IMR-90 (cell line): Measurements from ENCODE around the gene GZMB. TPM values are rescaled to one million over a fixed set of nuclear protein-coding genes. Genes with fewer than 3 reads are reported as not detected.

Experiments used
- ATAC-seq: fragments of 200-7000 bp; cut with Tn5 transposase; 2 replicates; pipeline ENCODE4 v1.9.1; 2020; ENCODE audit warnings: low read depth, mild to moderate bottlenecking, moderate library complexity
- BruUV-seq: library from RNA; stranded (reverse); fragments of 400-500 nt; replicated peaks from 2 replicates; lab custom pipeline; 2021; lab: Mats Ljungman, UMichigan
- CTCF ChIA-PET: fragments of 300-600 bp; formaldehyde crosslinking; extraction: SDS; loops from one replicate; lab custom pipeline; 2021; ENCODE audit warnings: antibody characterized with exemption; lab: Yijun Ruan, JAX
- POLR2A ChIA-PET: fragments of 300-600 bp; sonication (Branson Sonifier 250); formaldehyde crosslinking; loops from one replicate; lab custom pipeline; 2022; ENCODE audit warnings: antibody characterized with exemption; ENCODE audit not compliant: unreplicated experiment; lab: Charles Lee
- DNase-seq: peaks from one replicate; pipeline ENCODE4 v3.0.0; 2013
- H2AFZ ChIP-seq: replicated peaks from 2 replicates; pipeline ENCODE3; 2013; ENCODE audit warnings: low read length, mild to moderate bottlenecking; ENCODE audit not compliant: poor library complexity
- H2AK5ac ChIP-seq: 2 replicates; pipeline ENCODE4 v1.6.1; 2013; ENCODE audit warnings: low read depth, low read length, inconsistent platforms
- H2AK9ac ChIP-seq: replicated peaks from 2 replicates; pipeline ENCODE3; 2013; ENCODE audit warnings: mild to moderate bottlenecking, low read depth, low read length, moderate library complexity; ENCODE audit not compliant: poor library complexity
- H2BK120ac ChIP-seq: 2 replicates; pipeline ENCODE4 v1.6.1; 2013; ENCODE audit warnings: low read depth, low read length, inconsistent platforms
- H2BK15ac ChIP-seq: 3 replicates; pipeline ENCODE4 v1.6.1; 2013; ENCODE audit warnings: low read depth, low read length, inconsistent platforms
- H2BK20ac ChIP-seq: 2 replicates; pipeline ENCODE4 v1.6.1; 2013; ENCODE audit warnings: low read depth, mild to moderate bottlenecking, inconsistent platforms, low read length, moderate library complexity
- H2BK5ac ChIP-seq: 2 replicates; pipeline ENCODE4 v1.6.1; 2013; ENCODE audit warnings: mild to moderate bottlenecking, low read depth, low read length, inconsistent platforms; ENCODE audit not compliant: poor library complexity, severe bottlenecking
- H3K14ac ChIP-seq: replicated peaks from 2 replicates; pipeline ENCODE4 v1.6.1; 2013; ENCODE audit warnings: low read depth, low read length, inconsistent platforms
- H3K18ac ChIP-seq: 2 replicates; pipeline ENCODE4 v1.6.1; 2013; ENCODE audit warnings: low read depth, low read length, control low read depth
- H3K23ac ChIP-seq: 2 replicates; pipeline ENCODE4 v1.6.1; 2013; ENCODE audit warnings: low read depth, low read length, inconsistent platforms
- H3K27ac ChIP-seq: 2 replicates; pipeline ENCODE4 v1.5.1; 2013; ENCODE audit warnings: mild to moderate bottlenecking, control low read depth, low read length; ENCODE audit not compliant: insufficient read depth
- H3K27me3 ChIP-seq: 2 replicates; pipeline ENCODE4 v1.6.1; 2013; ENCODE audit warnings: low read length; ENCODE audit not compliant: control insufficient read depth, insufficient read depth
- H3K36me3 ChIP-seq: 2 replicates; pipeline ENCODE4 v1.6.1; 2013; ENCODE audit warnings: low read length, mixed read lengths; ENCODE audit not compliant: control insufficient read depth, insufficient read depth
- H3K4ac ChIP-seq: 2 replicates; pipeline ENCODE4 v1.6.1; 2013; ENCODE audit warnings: low read depth, low read length, inconsistent platforms
- H3K4me1 ChIP-seq: 2 replicates; pipeline ENCODE4 v1.6.1; 2013; ENCODE audit warnings: low read length, mixed read lengths; ENCODE audit not compliant: control insufficient read depth, insufficient read depth
- H3K4me2 ChIP-seq: 2 replicates; pipeline ENCODE4 v1.6.1; 2013; ENCODE audit warnings: low read depth, mild to moderate bottlenecking, control low read depth, low read length, moderate library complexity
- H3K4me3 ChIP-seq: 2 replicates; pipeline ENCODE4 v1.5.1; 2013; ENCODE audit warnings: low read depth, mild to moderate bottlenecking, control low read depth, low read length, moderate library complexity; ENCODE audit not compliant: insufficient read depth
- H3K56ac ChIP-seq: 2 replicates; pipeline ENCODE4 v1.6.1; 2013; ENCODE audit warnings: low read length, inconsistent platforms; ENCODE audit not compliant: insufficient read depth; ENCODE audit errors: extremely low read depth
- H3K79me1 ChIP-seq, 2 experiments: 2 replicates each; pipeline ENCODE4 v1.6.1; 2013; ENCODE audit warnings: low read length in 2 of 2, inconsistent platforms in 1 of 2, low read depth in 1 of 2
- H3K9ac ChIP-seq: 2 replicates; pipeline ENCODE4 v1.6.1; 2013; ENCODE audit warnings: low read depth, low read length, control low read depth
- H3K9me1 ChIP-seq: 2 replicates; pipeline ENCODE4 v1.6.1; 2013; ENCODE audit warnings: low read length, inconsistent platforms; ENCODE audit not compliant: insufficient read depth
- H3K9me3 ChIP-seq: 2 replicates; pipeline ENCODE4 v1.6.1; 2013; ENCODE audit warnings: low read length; ENCODE audit not compliant: control insufficient read depth, insufficient read depth
- H4K20me1 ChIP-seq: 2 replicates; pipeline ENCODE4 v1.6.1; 2013; ENCODE audit warnings: low read length, inconsistent platforms; ENCODE audit not compliant: insufficient read depth
- H4K5ac ChIP-seq: 2 replicates; pipeline ENCODE4 v1.6.1; 2013; ENCODE audit warnings: mild to moderate bottlenecking, low read depth, low read length, control low read depth
- H4K8ac ChIP-seq, 2 experiments: 2 replicates each; pipeline ENCODE4 v1.6.1; 2013; ENCODE audit warnings: low read depth in 2 of 2, low read length in 2 of 2, control low read depth in 1 of 2, inconsistent platforms in 1 of 2
- H4K91ac ChIP-seq: 2 replicates; pipeline ENCODE4 v1.6.1; 2013; ENCODE audit warnings: low read depth, low read length, inconsistent platforms; ENCODE audit not compliant: insufficient read depth
- BHLHE40 ChIP-seq: fragments of 150-350 bp; IDR thresholded peaks from 2 replicates; pipeline ENCODE4 v1.6.1; 2016; ENCODE audit warnings: mild to moderate bottlenecking, low read depth, low read length
- CEBPB ChIP-seq: IDR thresholded peaks from 2 replicates; pipeline ENCODE4 v1.6.1; 2012; ENCODE audit warnings: low read depth, low read length, improper control_type of control experiment
- NFE2L2 ChIP-seq: fragments of 150-350 bp; IDR thresholded peaks from 2 replicates; pipeline ENCODE4 v1.6.1; 2016; ENCODE audit warnings: low read depth, mild to moderate bottlenecking, low read length
- dilution Hi-C: fragments of 300-500 bp; cut with HindIII; formaldehyde crosslinking; loops from one replicate; pipeline ENCODE4 v1.14.3; 2018; ENCODE audit warnings: low sequenced_read_pairs; ENCODE audit not compliant: unreplicated experiment
- in situ Hi-C: fragments of 300-500 bp; cut with MboI; formaldehyde crosslinking; loops from 3 replicates; pipeline ENCODE4 v1.14.3; 2019; ENCODE audit warnings: low sequenced_read_pairs, inconsistent platforms, mixed read lengths
- intact Hi-C: fragments of 100-400 bp; cut with micrococcal nuclease; formaldehyde crosslinking; loops from 2 replicates; pipeline ENCODE4 v1.10.0; 2022
- polyA plus RNA-seq, 3 experiments: library from polyadenylated mRNA; depleted of rRNA; stranded (reverse); fragments of >200 nt; gene quantifications; 2 replicates each; pipeline ENCODE4 v1.2.3, GENCODE V29; 2012; ENCODE audit warnings: low replicate concordance in 1 of 3
- total RNA-seq: library from RNA; depleted of rRNA; stranded (reverse); fragments of >200 nt; gene quantifications from 2 replicates; pipeline ENCODE4 v1.2.3, GENCODE V29; 2012
- TF ChIP-seq, protein P1 (sequence below): fragments of 150-350 bp; IDR thresholded peaks from 2 replicates; pipeline ENCODE4 v1.6.1; 2017; ENCODE audit warnings: mild to moderate bottlenecking, antibody characterized with exemption, low read length, low read depth

Gene GZMB
- total and polyA plus RNA-seq, 2 of the 4 experiments (the other 2 are of a cell fraction) = not detected

DNA sequence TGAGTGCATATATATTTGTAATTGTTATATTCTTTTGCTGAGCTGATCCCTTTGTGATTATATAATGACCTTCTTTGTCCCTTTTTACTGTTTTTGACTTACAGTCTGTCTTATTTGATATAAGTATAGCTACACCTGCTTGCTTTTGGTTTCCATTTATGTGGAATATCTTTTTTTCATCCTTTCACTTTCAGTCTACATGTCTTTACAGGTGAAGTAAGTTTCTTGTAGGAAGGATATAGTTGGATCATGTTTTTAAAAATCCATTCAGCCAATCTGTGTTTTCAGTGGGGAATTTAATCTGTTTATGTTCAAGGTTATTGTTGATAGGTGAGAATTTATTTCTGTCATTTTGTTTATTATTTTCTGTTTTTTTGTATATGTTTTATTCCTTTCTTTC is 36.6 kb downstream of the GZMB start:
- Histone ChIP-seq H3K79me1 (no peaks in the 10 kb centered on the region), H3K4me3 (no peak overlapping the region), H3K27ac (no peak overlapping the region), H3K4ac (no peak overlapping the region), H3K9me1 (no peaks in the 10 kb centered on the region), H4K20me1 (no peaks in the 10 kb centered on the region), H3K56ac (no peak overlapping the region), H3K9me3 (no peaks in the 10 kb centered on the region), H3K4me2 (no peak overlapping the region), H2BK5ac (no peak overlapping the region), H4K5ac (no peak overlapping the region), H3K18ac (no peak overlapping the region), H3K4me1 (no peaks in the 10 kb centered on the region), H2AK9ac (no peak overlapping the region), H4K91ac (no peak overlapping the region), H3K23ac (no peak overlapping the region), H3K36me3 (no peaks in the 10 kb centered on the region), H2AK5ac (no peak overlapping the region), H2AFZ (no peak overlapping the region), H3K27me3 (no peaks in the 10 kb centered on the region), H3K14ac (no peak overlapping the region), H3K9ac (no peak overlapping the region), H2BK20ac (no peak overlapping the region), H4K8ac (no peak overlapping the region), H2BK120ac (no peak overlapping the region), H2BK15ac (no peak overlapping the region)
- ChIA-PET CTCF (no interaction called here), POLR2A (no interaction called here)
- BruUV-seq = no TSS peak
- ATAC-seq (no peak), DNase-seq (no peak)
- intact Hi-C loops (no loop called here), in situ Hi-C loops (no loop called here), dilution Hi-C loops (no loop called here)
- TF ChIP-seq BHLHE40 = no peak
- TF ChIP-seq, protein P1, sequence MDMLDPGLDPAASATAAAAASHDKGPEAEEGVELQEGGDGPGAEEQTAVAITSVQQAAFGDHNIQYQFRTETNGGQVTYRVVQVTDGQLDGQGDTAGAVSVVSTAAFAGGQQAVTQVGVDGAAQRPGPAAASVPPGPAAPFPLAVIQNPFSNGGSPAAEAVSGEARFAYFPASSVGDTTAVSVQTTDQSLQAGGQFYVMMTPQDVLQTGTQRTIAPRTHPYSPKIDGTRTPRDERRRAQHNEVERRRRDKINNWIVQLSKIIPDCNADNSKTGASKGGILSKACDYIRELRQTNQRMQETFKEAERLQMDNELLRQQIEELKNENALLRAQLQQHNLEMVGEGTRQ = no peak
- no peak for TF ChIP-seq NFE2L2
- TF ChIP-seq CEBPB = no peak
